ENCODE data around the gene ZNF865.

The ZNF865 gene

DNA sequence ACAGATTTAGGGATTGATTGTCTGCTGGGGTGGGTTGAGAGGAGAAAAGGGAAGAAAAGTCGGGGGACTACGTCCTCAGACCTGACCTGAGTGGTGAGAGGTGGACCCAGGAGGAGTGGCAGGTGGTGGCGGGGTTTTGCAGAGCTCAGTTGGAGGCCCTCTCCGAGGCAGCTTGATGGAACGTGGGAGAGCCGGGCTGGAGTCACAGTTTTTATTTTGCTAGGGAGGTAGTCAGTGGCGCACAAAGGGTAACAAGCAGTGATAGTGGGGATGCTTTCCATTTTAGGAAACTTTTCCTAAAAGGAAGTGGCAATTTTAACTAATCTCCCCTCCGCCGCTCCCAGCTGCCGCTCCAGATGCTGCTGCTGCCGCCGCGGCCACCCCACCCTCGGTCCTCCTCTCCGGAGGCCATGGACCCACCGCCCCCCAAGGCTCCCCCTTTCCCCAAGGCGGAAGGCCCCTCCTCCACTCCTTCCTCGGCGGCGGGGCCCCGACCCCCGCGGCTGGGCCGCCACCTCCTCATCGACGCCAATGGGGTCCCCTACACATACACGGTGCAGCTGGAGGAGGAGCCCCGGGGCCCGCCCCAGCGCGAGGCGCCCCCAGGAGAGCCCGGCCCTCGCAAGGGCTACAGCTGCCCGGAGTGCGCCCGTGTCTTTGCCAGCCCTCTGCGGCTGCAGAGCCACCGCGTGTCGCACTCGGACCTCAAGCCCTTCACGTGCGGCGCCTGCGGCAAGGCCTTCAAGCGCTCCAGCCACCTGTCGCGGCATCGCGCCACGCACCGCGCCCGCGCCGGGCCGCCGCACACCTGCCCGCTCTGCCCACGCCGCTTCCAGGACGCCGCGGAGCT, 36.9 kb downstream of the ZNF865 start:
- peaks cover 14% of the 10 kb centered on the region; the same call in 1 of the 2 replicates for H4K20me1 ChIP-seq
- H3K4me3 ChIP-seq = peak overlapping the region; percentile 89
- no peak for TF ChIP-seq Cebpa-rat (IDR thresholded peaks at IDR 0.05)
- peaks cover 30% of the 10 kb centered on the region for H3K36me3 ChIP-seq
- no peaks in the 10 kb centered on the region for H3K9me3 ChIP-seq
- peaks cover 74% of the 10 kb centered on the region for H3K4me1 ChIP-seq
- H3K9ac ChIP-seq = peak overlapping the region; percentile 94
- H3K4me2 ChIP-seq = peak overlapping the region; percentile 98
- peak overlapping the region; percentile 92 for H3K27ac ChIP-seq
- no peaks in the 10 kb centered on the region for H3K27me3 ChIP-seq

- peak within 1 kb of the TSS; percentile 92 for H3K27ac ChIP-seq
Measured at GRCh38 chr19:55643003-55643886, 37.8 kb downstream of the ZNF865 start, which contains the start of gene ZNF581. Gene ZNF581 (plus strand): TSS chr19:55643649. CDS start chr19:55644572, 923 bp downstream.

DNA sequence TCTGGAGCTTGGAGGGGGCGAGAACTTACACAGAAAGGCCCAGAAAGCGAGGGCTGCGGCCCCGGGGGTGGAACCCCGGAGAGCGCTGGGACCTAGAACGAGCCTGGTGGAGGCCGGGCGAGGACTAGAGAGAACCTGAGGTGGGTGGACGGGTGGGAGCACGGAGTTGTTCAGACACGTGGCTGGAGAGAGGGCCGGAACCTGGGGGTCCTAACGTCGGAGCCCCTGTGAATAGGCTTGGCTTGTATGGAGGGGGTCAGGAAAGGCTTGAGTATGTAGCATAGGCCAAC, 38.4 kb downstream of the ZNF865 start:
- peaks cover 68% of the 10 kb centered on the region for H3K4me1 ChIP-seq
- no peak for TF ChIP-seq Cebpa-rat (IDR thresholded peaks at IDR 0.05)
- peak overlapping the region; percentile 89 for H3K4me3 ChIP-seq

More at GRCh38 chr19:55643003-55643886, 37.8 kb downstream of the ZNF865 start, which contains the start of gene ZNF581:
- peaks cover 71% of the 10 kb centered on the region for H3K4me1 ChIP-seq
- no peaks in the 10 kb centered on the region for H3K27me3 ChIP-seq
- peaks cover 27% of the 10 kb centered on the region for H3K36me3 ChIP-seq
- H3K9me3 ChIP-seq = no peaks in the 10 kb centered on the region
- peaks cover 14% of the 10 kb centered on the region; the same call in 1 of the 2 replicates for H4K20me1 ChIP-seq
- peak within 1 kb of the TSS; percentile 94 for H3K9ac ChIP-seq
- H3K4me3 ChIP-seq = peak within 1 kb of the TSS; percentile 89
- no peak for TF ChIP-seq Cebpa-rat (IDR thresholded peaks at IDR 0.05)
- H3K4me2 ChIP-seq = peak within 1 kb of the TSS; percentile 98

GRCh38 chr19:55644191-55644833, 38.9 kb downstream of the ZNF865 start:
- Histone ChIP-seq H3K4me3 (peak overlapping the region; percentile 89), H3K36me3 (peaks cover 22% of the 10 kb centered on the region), H3K9ac (peak overlapping the region; percentile 94), H3K9me3 (no peaks in the 10 kb centered on the region), H3K27me3 (no peaks in the 10 kb centered on the region), H3K4me1 (peaks cover 68% of the 10 kb centered on the region), H3K4me2 (peak overlapping the region; percentile 98), H4K20me1 (peaks cover 14% of the 10 kb centered on the region; the same call in 1 of the 2 replicates), H3K27ac (peak overlapping the region; percentile 92)
- TF ChIP-seq Cebpa-rat (IDR thresholded peaks at IDR 0.05) = no peak

More for the DNA sequence above, 38.4 kb downstream of the ZNF865 start:
- Histone ChIP-seq H3K9ac (peak overlapping the region; percentile 94), H3K27ac (peak overlapping the region; percentile 92), H3K4me2 (peak overlapping the region; percentile 98), H4K20me1 (peaks cover 14% of the 10 kb centered on the region; the same call in 1 of the 2 replicates), H3K36me3 (peaks cover 22% of the 10 kb centered on the region), H3K27me3 (no peaks in the 10 kb centered on the region), H3K9me3 (no peaks in the 10 kb centered on the region)

GRCh38 chr19:55644842-55645511, 39.5 kb downstream of the ZNF865 start:
- Histone ChIP-seq H3K27ac (peak overlapping the region; percentile 92), H3K4me2 (peak overlapping the region; percentile 98), H3K36me3 (peaks cover 22% of the 10 kb centered on the region), H3K4me3 (peak overlapping the region; percentile 89), H3K27me3 (no peaks in the 10 kb centered on the region), H3K9ac (peak overlapping the region; percentile 94), H3K9me3 (no peaks in the 10 kb centered on the region), H4K20me1 (peaks cover 14% of the 10 kb centered on the region; the same call in 1 of the 2 replicates), H3K4me1 (peaks cover 68% of the 10 kb centered on the region)
- TF ChIP-seq Cebpa-rat (IDR thresholded peaks at IDR 0.05) = no peak

DNA sequence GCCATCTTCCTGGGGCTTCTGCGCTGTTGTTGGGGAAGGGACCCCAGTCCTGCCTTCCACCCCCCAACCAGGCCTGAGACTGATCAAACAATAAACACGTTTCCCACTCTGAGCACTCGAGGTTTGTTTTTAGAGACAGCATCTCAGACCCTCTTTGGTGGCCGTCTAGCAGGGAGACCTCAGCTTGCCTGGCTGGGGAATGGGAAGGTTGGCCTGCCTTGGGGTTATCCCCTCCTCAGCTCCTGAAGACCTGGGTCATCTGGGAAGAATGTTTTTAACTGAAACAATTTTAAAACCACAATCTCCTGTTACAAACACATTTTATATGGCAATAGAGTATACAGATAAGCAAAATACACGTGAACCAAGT, 40.0 kb downstream of the ZNF865 start:
- Histone ChIP-seq H3K36me3 (peaks cover 28% of the 10 kb centered on the region), H4K20me1 (peaks cover 14% of the 10 kb centered on the region; the same call in 1 of the 2 replicates), H3K27me3 (no peaks in the 10 kb centered on the region), H3K9ac (peak overlapping the region; percentile 94), H3K27ac (no peak overlapping the region), H3K9me3 (no peaks in the 10 kb centered on the region), H3K4me3 (peak overlapping the region; percentile 89), H3K4me1 (peaks cover 68% of the 10 kb centered on the region), H3K4me2 (peak overlapping the region; percentile 98)
- TF ChIP-seq Cebpa-rat (IDR thresholded peaks at IDR 0.05) = no peak

- Histone ChIP-seq H4K20me1 (peaks cover 14% of the 10 kb centered on the region; the same call in 1 of the 2 replicates), H3K36me3 (peaks cover 44% of the 10 kb centered on the region), H3K27me3 (no peaks in the 10 kb centered on the region), H3K4me2 (peak overlapping the region; percentile 97), H3K9ac (peak overlapping the region; percentile 97), H3K4me1 (peaks cover 70% of the 10 kb centered on the region), H3K9me3 (no peaks in the 10 kb centered on the region), H3K27ac (peak overlapping the region; percentile 99), H3K4me3 (peak overlapping the region; percentile 80)
- no peak for TF ChIP-seq Cebpa-rat (IDR thresholded peaks at IDR 0.05)
Measured at GRCh38 chr19:55646889-55647731, 41.7 kb downstream of the ZNF865 start.
